Lung (tissue), 12 donors: ENCODE data around the gene AMACR. TPM values are rescaled to one million over a fixed set of nuclear protein-coding genes. Genes with fewer than 3 reads are reported as not detected.

ENCODE experiments used
- ATAC-seq: fragments of 200-7000 bp; cut with Tn5 transposase; one replicate; pipeline ENCODE4 v1.9.1; 2020; ENCODE audit warnings: moderate number of reproducible peaks; ENCODE audit not compliant: insufficient read depth, low FRiP score
- DNase-seq, 3 donors: peaks; one replicate each; pipeline ENCODE4 v3.0.0-alpha.2; 2013 to 2017
- H3K27ac ChIP-seq, 2 donors: one replicate each; pipeline ENCODE4 v1.5.1; 2013; ENCODE audit warnings: mild to moderate bottlenecking in 2 of 2, moderate library complexity in 2 of 2, control low read depth in 1 of 2, inconsistent platforms in 1 of 2, low read depth in 1 of 2, low read length in 1 of 2
- H3K27me3 ChIP-seq, 3 donors: one replicate each; pipeline ENCODE4 v1.5.1; 2013; ENCODE audit warnings: low read length in 2 of 3; ENCODE audit not compliant: control insufficient read depth in 3 of 3, insufficient read depth in 3 of 3
- H3K36me3 ChIP-seq, 4 donors: one replicate each; pipeline ENCODE4 v1.5.1; 2013; ENCODE audit warnings: low read length in 4 of 4, mild to moderate bottlenecking in 1 of 4, moderate library complexity in 1 of 4; ENCODE audit not compliant: control insufficient read depth in 4 of 4, insufficient read depth in 4 of 4
- H3K4me1 ChIP-seq, 5 donors: one replicate each; pipeline ENCODE4 v1.5.1; 2013; ENCODE audit warnings: low read length in 5 of 5, mild to moderate bottlenecking in 2 of 5, moderate library complexity in 1 of 5; ENCODE audit not compliant: control insufficient read depth in 5 of 5, insufficient read depth in 5 of 5
- H3K4me3 ChIP-seq: one replicate; pipeline ENCODE4 v1.5.1; 2013; ENCODE audit warnings: mild to moderate bottlenecking, control low read depth, moderate library complexity
- H3K9ac ChIP-seq, 2 donors: one replicate each; pipeline ENCODE4 v1.5.1; 2013; ENCODE audit warnings: low read length in 2 of 2, control low read depth in 1 of 2; ENCODE audit not compliant: insufficient read depth in 1 of 2
- H3K9me3 ChIP-seq, 4 donors: one replicate each; pipeline ENCODE4 v1.5.1; 2013; ENCODE audit warnings: low read length in 3 of 4, mild to moderate bottlenecking in 1 of 4, moderate library complexity in 1 of 4; ENCODE audit not compliant: control insufficient read depth in 4 of 4, insufficient read depth in 3 of 4
- CTCF ChIP-seq: IDR thresholded peaks from 2 replicates; pipeline ENCODE4 v1.5.1; 2012; ENCODE audit warnings: mild to moderate bottlenecking; ENCODE audit errors: control extremely low read depth, extremely low read depth
- WGBS, 2 donors: extraction: QIAGEN DNeasy Blood & Tissue Kit; methylation state at CpG; one replicate each; pipeline ENCODE4 v1.1.7; 2013; 5-methylcytosine and 5-hydroxymethylcytosine counted together
- polyA plus RNA-seq, 2 donors: library from polyadenylated mRNA; stranded (reverse); fragments of 200-250 nt; gene quantifications; one replicate each; pipeline ENCODE4 v1.2.1, GENCODE V29; 2013
- total RNA-seq, 2 donors: library from RNA; depleted of rRNA in 1 of 2; stranded (reverse); fragments of >200 nt in 1 of 2; gene quantifications; one replicate each; pipeline ENCODE4 v1.2.1, GENCODE V29; 2014 to 2021
- donor health status: control.
- donor health status: control.
- donor health status: Bipolar disorder and iron deficiency.
- donor health status: healthy.
- donor health status: DM: yes; HTN: yes; CAD: no.

Gene AMACR
- total and polyA plus RNA-seq, 4 donors: 5.9 to 16.1 (median 8.2) TPM

- H3K4me3 ChIP-seq: no peak overlapping the region
- no peak for TF ChIP-seq CTCF
- H3K9ac ChIP-seq: no peak overlapping the region
- 89% methylated on average over 2 of the region's 2 CpGs for WGBS, 2 donors
- H3K27ac ChIP-seq: no peak overlapping the region
- DNase-seq: no peak
- H3K36me3 ChIP-seq: peaks cover 1 to 5% (median 4%) of the 10 kb centered on the region in 4 donors
- H3K4me1 ChIP-seq: peaks cover 4 to 16% (median 8%) of the 10 kb centered on the region in 5 donors
- H3K9me3 ChIP-seq: no peaks in the 10 kb centered on the region
- H3K27me3 ChIP-seq: peaks cover 0 to 2% (median 0%) of the 10 kb centered on the region in 3 donors
- no peak for ATAC-seq
These were observed 30.5 kb upstream of the AMACR start for GRCh38 chr5:34038390-34038789.

- Histone ChIP-seq H3K36me3 (peaks cover 1 to 5% (median 4%) of the 10 kb centered on the region in 4 donors), H3K4me3 (no peak overlapping the region), H3K27ac (no peak overlapping the region), H3K4me1 (peaks cover 2 to 10% (median 4%) of the 10 kb centered on the region in 5 donors), H3K27me3 (peaks cover 0 to 2% (median 0%) of the 10 kb centered on the region in 3 donors), H3K9ac (no peak overlapping the region), H3K9me3 (no peaks in the 10 kb centered on the region)
- DNase-seq (no peak), ATAC-seq (no peak)
- WGBS, 2 donors: 81 to 90% methylated on average over 3 of the region's 3 CpGs
- TF ChIP-seq CTCF: no peak
These were observed 29.9 kb upstream of the AMACR start for GRCh38 chr5:34037726-34038125.

- peaks cover 0 to 4% (median 0%) of the 10 kb centered on the region in 5 donors for H3K4me1 ChIP-seq
- ATAC-seq (no peak), DNase-seq (no peak)
- no peaks in the 10 kb centered on the region for H3K27me3 ChIP-seq
- no peak overlapping the region for H3K9ac ChIP-seq
- H3K9me3 ChIP-seq: no peaks in the 10 kb centered on the region
- no peak overlapping the region for H3K27ac ChIP-seq
- H3K4me3 ChIP-seq: no peak overlapping the region
- H3K36me3 ChIP-seq: peaks cover 1 to 5% (median 4%) of the 10 kb centered on the region in 4 donors
- 76 to 78% methylated on average over 2 of the region's 2 CpGs for WGBS, 2 donors
- no peak for TF ChIP-seq CTCF
These were observed 27.9 kb upstream of the AMACR start for GRCh38 chr5:34035756-34036155.
